Duodenal mucosa (tissue), 2 donors: ENCODE measurements around the gene TBC1D7.

ENCODE experiments used
- H3K27ac ChIP-seq: one replicate; pipeline ENCODE4 v1.7.0; 2013; ENCODE audit warnings: low read depth, low read length
- H3K27me3 ChIP-seq, 2 donors: one replicate each; pipeline ENCODE4 v1.7.0; 2013; ENCODE audit warnings: low read length in 2 of 2, control low read depth in 1 of 2; ENCODE audit not compliant: insufficient read depth in 2 of 2, control insufficient read depth in 1 of 2
- H3K36me3 ChIP-seq, 2 donors: one replicate each; pipeline ENCODE4 v1.7.0; 2013; ENCODE audit warnings: low read length in 2 of 2, control low read depth in 1 of 2; ENCODE audit not compliant: insufficient read depth in 2 of 2, control insufficient read depth in 1 of 2
- H3K4me1 ChIP-seq, 2 donors: one replicate each; pipeline ENCODE4 v1.7.0; 2013; ENCODE audit warnings: low read length in 2 of 2, control low read depth in 1 of 2; ENCODE audit not compliant: insufficient read depth in 2 of 2, control insufficient read depth in 1 of 2
- H3K4me3 ChIP-seq, 2 donors: one replicate each; pipeline ENCODE4 v1.7.0; 2013; ENCODE audit warnings: low read length in 2 of 2, low read depth in 1 of 2
- H3K9ac ChIP-seq, 2 donors: one replicate each; pipeline ENCODE4 v1.7.0; 2013; ENCODE audit warnings: low read length in 2 of 2, low read depth in 1 of 2
- H3K9me3 ChIP-seq, 2 donors: one replicate each; pipeline ENCODE4 v1.7.0; 2013; ENCODE audit warnings: low read length in 2 of 2, control low read depth in 1 of 2; ENCODE audit not compliant: control insufficient read depth in 1 of 2

Gene TBC1D7

GRCh38 chr6:13285705-13286104 lies 42.6 kb downstream of the TBC1D7 start:
- no peak overlapping the region for H3K27ac ChIP-seq
- H3K27me3 ChIP-seq = no peaks in the 10 kb centered on the region
- H3K36me3 ChIP-seq = peaks cover 5 to 11% of the 10 kb centered on the region in 2 donors
- no peak overlapping the region for H3K4me3 ChIP-seq
- H3K9me3 ChIP-seq = peaks cover 12% of the 10 kb centered on the region in 2 donors
- peaks cover 0 to 5% of the 10 kb centered on the region in 2 donors for H3K4me1 ChIP-seq
- H3K9ac ChIP-seq = no peak overlapping the region

GRCh38 chr6:13284646-13285045 lies 43.7 kb downstream of the TBC1D7 start:
- Histone ChIP-seq H3K27me3 (no peaks in the 10 kb centered on the region), H3K9me3 (peaks cover 12% of the 10 kb centered on the region in 2 donors), H3K27ac (no peak overlapping the region), H3K36me3 (peaks cover 5 to 11% of the 10 kb centered on the region in 2 donors), H3K4me1 (peaks cover 0 to 5% of the 10 kb centered on the region in 2 donors), H3K4me3 (no peak overlapping the region), H3K9ac (no peak overlapping the region)

- peaks cover 12% of the 10 kb centered on the region in 2 donors for H3K9me3 ChIP-seq
- H3K9ac ChIP-seq = no peak overlapping the region
- no peak overlapping the region for H3K27ac ChIP-seq
- no peak overlapping the region for H3K4me3 ChIP-seq
- peaks cover 5 to 11% of the 10 kb centered on the region in 2 donors for H3K36me3 ChIP-seq
- H3K27me3 ChIP-seq = no peaks in the 10 kb centered on the region
- no peaks in the 10 kb centered on the region for H3K4me1 ChIP-seq
These were observed 45.0 kb downstream of the TBC1D7 start for GRCh38 chr6:13283331-13283730.

- no peak overlapping the region for H3K27ac ChIP-seq
- no peak overlapping the region for H3K9ac ChIP-seq
- H3K4me1 ChIP-seq = no peaks in the 10 kb centered on the region
- no peak overlapping the region for H3K4me3 ChIP-seq
- peaks cover 5 to 8% of the 10 kb centered on the region in 2 donors for H3K36me3 ChIP-seq
- H3K9me3 ChIP-seq = peaks cover 10 to 12% of the 10 kb centered on the region in 2 donors
- H3K27me3 ChIP-seq = no peaks in the 10 kb centered on the region
These were observed 45.8 kb downstream of the TBC1D7 start for GRCh38 chr6:13282393-13283069.

- Histone ChIP-seq H3K4me1 (no peaks in the 10 kb centered on the region), H3K4me3 (no peak overlapping the region), H3K27ac (no peak overlapping the region), H3K9me3 (peaks cover 2 to 3% of the 10 kb centered on the region in 2 donors), H3K9ac (no peak overlapping the region), H3K27me3 (no peaks in the 10 kb centered on the region), H3K36me3 (peaks cover 0 to 4% of the 10 kb centered on the region in 2 donors)
These were observed 46.7 kb downstream of the TBC1D7 start for GRCh38 chr6:13281686-13282085.

- Histone ChIP-seq H3K27ac (no peak overlapping the region), H3K36me3 (peaks cover 0 to 4% of the 10 kb centered on the region in 2 donors), H3K27me3 (no peaks in the 10 kb centered on the region), H3K9me3 (no peaks in the 10 kb centered on the region), H3K9ac (no peak overlapping the region), H3K4me3 (no peak overlapping the region), H3K4me1 (no peaks in the 10 kb centered on the region)
These were observed 48.1 kb downstream of the TBC1D7 start for GRCh38 chr6:13280254-13280653.

GRCh38 chr6:13278991-13279390 lies 49.3 kb downstream of the TBC1D7 start:
- no peak overlapping the region for H3K9ac ChIP-seq
- no peak overlapping the region for H3K27ac ChIP-seq
- no peak overlapping the region for H3K4me3 ChIP-seq
- H3K4me1 ChIP-seq = no peaks in the 10 kb centered on the region
- peaks cover 0 to 4% of the 10 kb centered on the region in 2 donors for H3K36me3 ChIP-seq
- no peaks in the 10 kb centered on the region for H3K9me3 ChIP-seq
- no peaks in the 10 kb centered on the region for H3K27me3 ChIP-seq

- H3K27me3 ChIP-seq = no peaks in the 10 kb centered on the region
- no peaks in the 10 kb centered on the region for H3K4me1 ChIP-seq
- no peaks in the 10 kb centered on the region for H3K9me3 ChIP-seq
- H3K4me3 ChIP-seq = no peak overlapping the region
- no peaks in the 10 kb centered on the region for H3K36me3 ChIP-seq
- H3K27ac ChIP-seq = no peak overlapping the region
- H3K9ac ChIP-seq = no peak overlapping the region
These were observed 50.2 kb downstream of the TBC1D7 start for GRCh38 chr6:13278164-13278563.

- peaks cover 0 to under 1% of the 10 kb centered on the region in 2 donors for H3K4me1 ChIP-seq
- H3K9me3 ChIP-seq = no peaks in the 10 kb centered on the region
- H3K4me3 ChIP-seq = no peak overlapping the region
- no peaks in the 10 kb centered on the region for H3K36me3 ChIP-seq
- no peak overlapping the region for H3K27ac ChIP-seq
- H3K9ac ChIP-seq = no peak overlapping the region
- no peaks in the 10 kb centered on the region for H3K27me3 ChIP-seq
These were observed 51.1 kb downstream of the TBC1D7 start for GRCh38 chr6:13277231-13277630.

GRCh38 chr6:13275435-13275989 lies 52.8 kb downstream of the TBC1D7 start:
- Histone ChIP-seq H3K27ac (no peak overlapping the region), H3K4me3 (peak overlapping the region in 1 of 2 donors; percentile 0), H3K9ac (no peak overlapping the region), H3K36me3 (no peaks in the 10 kb centered on the region), H3K27me3 (no peaks in the 10 kb centered on the region), H3K4me1 (peaks cover 0 to 5% of the 10 kb centered on the region in 2 donors), H3K9me3 (no peaks in the 10 kb centered on the region)
